NT2/D1 (cell line): ENCODE data around the gene MAMDC4.

Experiments used
- DNase-seq: peaks from one replicate; pipeline ENCODE4 v3.0.0-alpha.2; 2011; ENCODE audit warnings: low read depth, low spot score
- H3K27me3 ChIP-seq: 2 replicates; pipeline ENCODE4 v1.6.0; 2011; ENCODE audit warnings: mild to moderate bottlenecking; ENCODE audit not compliant: insufficient read length, insufficient read depth
- H3K36me3 ChIP-seq: 2 replicates; pipeline ENCODE4 v1.6.1; 2011; ENCODE audit warnings: mild to moderate bottlenecking, low read length, mixed read lengths; ENCODE audit not compliant: insufficient read depth, insufficient read length
- H3K4me1 ChIP-seq: 2 replicates; pipeline ENCODE4 v1.5.1; 2011; ENCODE audit not compliant: insufficient read depth, insufficient read length
- H3K4me3 ChIP-seq: 2 replicates; pipeline ENCODE4 v1.5.1; 2011; ENCODE audit warnings: low read depth; ENCODE audit not compliant: insufficient read length
- H3K9ac ChIP-seq: 2 replicates; pipeline ENCODE4 v1.6.0; 2011; ENCODE audit warnings: low read depth; ENCODE audit not compliant: insufficient read length
- H3K9me3 ChIP-seq: 2 replicates; pipeline ENCODE4 v1.5.1; 2011; ENCODE audit warnings: mild to moderate bottlenecking, low read length; ENCODE audit not compliant: insufficient read depth
- SUZ12 ChIP-seq: IDR thresholded peaks from 2 replicates; pipeline ENCODE4 v1.6.1; 2011; ENCODE audit not compliant: insufficient read length, insufficient read depth; ENCODE audit errors: extremely low read depth
- YY1 ChIP-seq: IDR thresholded peaks from 2 replicates; pipeline ENCODE4 v1.6.1; 2011; ENCODE audit not compliant: insufficient read length, insufficient read depth
- ZNF274 ChIP-seq: IDR thresholded peaks from 2 replicates; pipeline ENCODE4 v1.6.1; 2011; ENCODE audit warnings: mild to moderate bottlenecking, low read depth, low read length

MAMDC4 gene

DNA sequence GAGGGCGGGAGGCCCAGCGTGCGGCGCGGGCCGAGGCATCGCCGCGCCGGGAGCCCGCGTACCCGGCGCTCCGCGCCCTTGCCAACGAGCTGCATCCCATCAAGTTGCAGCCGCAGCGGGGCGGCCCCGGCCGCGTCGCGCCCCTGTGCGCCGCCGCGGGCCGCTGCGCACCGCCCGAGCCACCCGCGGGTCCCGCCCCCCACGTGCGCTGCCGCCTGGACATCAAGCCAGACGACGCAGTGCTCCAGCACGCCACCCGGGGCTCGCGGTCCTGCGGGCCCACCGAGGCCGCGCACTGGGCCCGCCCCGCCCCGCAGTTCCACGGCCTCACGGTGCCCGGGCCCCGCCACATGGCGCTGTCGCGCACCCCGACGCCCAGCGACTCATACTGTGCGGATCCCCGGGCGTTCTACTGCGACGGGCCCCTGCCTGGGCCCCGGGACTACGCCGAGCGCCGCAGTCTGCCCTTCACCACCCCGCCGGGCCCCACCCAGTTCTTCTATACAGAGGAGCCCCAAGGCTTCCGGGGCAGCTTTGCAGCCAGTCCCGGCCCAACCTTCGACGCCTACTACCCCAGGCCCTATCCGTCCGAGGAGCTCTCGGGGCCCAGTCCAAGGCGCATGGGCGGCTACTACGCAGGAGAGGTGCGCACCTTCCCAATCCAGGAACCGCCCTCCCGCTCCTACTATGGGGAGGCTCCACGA, 7.2 kb upstream of the MAMDC4 start:
- Histone ChIP-seq H3K9ac (no peak overlapping the region), H3K9me3 (no peaks in the 10 kb centered on the region; the same call in 1 of the 2 replicates), H3K36me3 (peaks cover 10% of the 10 kb centered on the region), H3K4me3 (no peak overlapping the region), H3K4me1 (peaks cover 33% of the 10 kb centered on the region), H3K27me3 (no peaks in the 10 kb centered on the region)
- DNase-seq = no peak
- TF ChIP-seq SUZ12 = no peak
- no peak for TF ChIP-seq ZNF274
- TF ChIP-seq YY1 = no peak

DNA sequence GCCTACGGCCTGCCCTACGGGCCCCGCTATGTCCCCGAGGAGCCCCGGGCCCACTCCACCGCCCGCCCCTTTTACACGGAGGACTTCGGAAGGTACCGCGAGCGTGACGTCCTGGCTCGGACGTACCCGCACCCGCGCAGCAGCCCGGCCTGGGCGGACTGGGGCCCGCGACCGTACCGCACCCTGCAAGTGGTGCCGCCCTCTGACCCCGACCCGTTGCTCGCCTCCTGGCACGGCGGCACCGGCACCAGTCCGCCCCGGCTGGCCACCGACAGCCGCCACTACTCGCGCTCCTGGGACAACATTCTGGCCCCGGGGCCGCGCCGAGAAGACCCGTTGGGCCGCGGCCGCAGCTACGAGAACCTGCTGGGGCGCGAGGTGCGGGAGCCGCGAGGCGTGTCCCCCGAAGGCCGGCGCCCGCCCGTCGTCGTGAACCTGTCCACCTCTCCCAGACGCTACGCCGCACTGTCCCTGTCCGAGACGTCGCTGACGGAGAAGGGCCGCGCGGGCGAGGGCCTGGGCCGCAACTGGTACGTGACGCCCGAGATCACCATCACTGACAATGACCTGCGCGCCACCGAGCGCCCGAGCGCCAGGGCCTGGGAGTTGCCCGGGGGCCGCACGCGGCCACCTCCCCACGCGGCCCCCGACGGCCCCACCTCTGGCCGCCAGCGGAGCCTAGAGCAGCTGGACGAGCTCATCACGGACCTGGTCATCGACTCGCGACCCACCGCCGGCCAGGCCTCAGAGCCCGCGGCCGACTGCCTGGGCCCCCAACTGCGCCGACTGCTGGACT, 6.5 kb upstream of the MAMDC4 start:
- peaks cover 37% of the 10 kb centered on the region for H3K4me1 ChIP-seq
- no peaks in the 10 kb centered on the region for H3K27me3 ChIP-seq
- no peak for DNase-seq
- H3K9ac ChIP-seq = peak overlapping the region; percentile 95
- TF ChIP-seq YY1 (no peak), SUZ12 (no peak), ZNF274 (no peak)
- H3K4me3 ChIP-seq = peak overlapping the region; percentile 82
- peaks cover 9% of the 10 kb centered on the region for H3K36me3 ChIP-seq
- H3K9me3 ChIP-seq = no peaks in the 10 kb centered on the region; the same call in 1 of the 2 replicates

DNA sequence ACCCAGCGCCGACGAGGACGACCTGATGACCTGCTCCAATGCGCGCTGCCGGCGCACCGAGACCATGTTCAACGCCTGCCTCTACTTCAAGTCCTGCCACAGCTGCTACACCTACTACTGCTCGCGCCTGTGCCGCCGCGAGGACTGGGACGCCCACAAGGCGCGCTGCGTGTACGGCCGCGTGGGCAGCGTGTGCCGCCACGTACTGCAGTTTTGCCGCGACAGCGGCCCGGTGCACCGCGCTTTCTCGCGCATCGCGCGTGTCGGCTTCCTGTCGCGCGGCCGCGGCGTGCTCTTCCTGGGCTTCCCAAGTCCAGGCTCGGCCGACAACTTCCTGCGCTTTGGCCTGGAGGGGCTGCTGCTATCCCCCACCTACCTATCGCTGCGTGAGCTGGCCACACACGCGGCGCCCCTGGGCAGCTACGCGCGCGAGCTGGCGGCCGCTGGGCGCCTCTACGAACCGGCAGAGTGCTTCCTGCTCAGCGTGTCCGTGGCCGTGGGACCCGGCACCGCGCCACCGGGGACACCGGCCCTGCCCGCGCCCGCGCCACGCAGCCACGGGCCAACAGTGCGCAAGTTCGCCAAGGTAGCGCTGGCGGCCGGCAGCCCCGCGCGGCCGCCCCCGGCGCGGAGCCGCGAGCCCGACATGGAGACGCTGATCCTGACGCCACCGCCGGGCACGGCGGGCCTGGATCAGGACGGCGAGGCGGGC, 5.6 kb upstream of the MAMDC4 start:
- no peak for TF ChIP-seq YY1
- no peak for TF ChIP-seq ZNF274
- TF ChIP-seq SUZ12 = no peak
- Histone ChIP-seq H3K27me3 (no peaks in the 10 kb centered on the region), H3K36me3 (peaks cover 15% of the 10 kb centered on the region), H3K4me3 (peak overlapping the region; percentile 82), H3K9me3 (no peaks in the 10 kb centered on the region; the same call in 1 of the 2 replicates), H3K9ac (peak overlapping the region; percentile 95), H3K4me1 (peaks cover 36% of the 10 kb centered on the region)
- no peak for DNase-seq

DNA sequence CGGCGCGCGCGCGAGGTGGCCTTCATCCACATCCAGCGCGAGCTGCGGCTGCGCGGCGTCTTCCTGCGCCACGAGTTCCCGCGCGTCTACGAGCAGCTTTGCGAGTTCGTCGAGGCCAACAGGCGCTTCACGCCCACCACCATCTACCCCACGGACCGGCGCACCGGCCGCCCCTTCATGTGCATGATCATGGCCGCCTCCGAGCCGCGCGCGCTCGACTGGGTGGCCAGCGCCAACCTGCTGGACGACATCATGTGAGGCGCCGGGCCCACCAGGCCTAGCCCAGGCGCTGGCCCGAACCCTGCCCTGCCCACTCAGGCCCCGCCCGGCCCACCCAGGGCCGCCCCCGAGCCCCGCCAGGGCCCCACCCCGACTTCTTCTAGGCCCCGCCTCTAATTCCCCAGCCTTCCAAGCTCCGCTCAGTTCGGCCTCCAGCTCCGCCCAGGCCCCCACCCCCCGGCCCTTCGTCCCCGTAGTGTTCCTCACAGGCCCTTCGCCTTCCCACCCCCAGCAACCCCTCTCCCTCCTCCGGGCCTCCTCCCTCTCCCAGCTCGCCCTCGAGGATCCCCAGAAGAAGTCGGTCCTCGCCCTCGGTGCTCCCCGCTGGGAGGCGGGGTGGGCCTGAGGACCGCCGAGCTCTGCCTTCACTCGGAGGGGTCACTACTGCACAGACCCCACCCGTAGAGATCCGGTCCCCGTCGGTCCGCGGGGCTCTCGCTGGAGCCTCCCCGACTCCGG, 4.9 kb upstream of the MAMDC4 start:
- DNase-seq = peak; percentile 77
- H3K36me3 ChIP-seq = peaks cover 22% of the 10 kb centered on the region
- H3K4me3 ChIP-seq = peak overlapping the region; percentile 95
- TF ChIP-seq YY1 (no peak), SUZ12 (no peak), ZNF274 (no peak)
- H3K27me3 ChIP-seq = no peaks in the 10 kb centered on the region
- H3K9ac ChIP-seq = peak overlapping the region; percentile 99
- no peaks in the 10 kb centered on the region; the same call in 1 of the 2 replicates for H3K9me3 ChIP-seq
- peaks cover 35% of the 10 kb centered on the region for H3K4me1 ChIP-seq

DNA sequence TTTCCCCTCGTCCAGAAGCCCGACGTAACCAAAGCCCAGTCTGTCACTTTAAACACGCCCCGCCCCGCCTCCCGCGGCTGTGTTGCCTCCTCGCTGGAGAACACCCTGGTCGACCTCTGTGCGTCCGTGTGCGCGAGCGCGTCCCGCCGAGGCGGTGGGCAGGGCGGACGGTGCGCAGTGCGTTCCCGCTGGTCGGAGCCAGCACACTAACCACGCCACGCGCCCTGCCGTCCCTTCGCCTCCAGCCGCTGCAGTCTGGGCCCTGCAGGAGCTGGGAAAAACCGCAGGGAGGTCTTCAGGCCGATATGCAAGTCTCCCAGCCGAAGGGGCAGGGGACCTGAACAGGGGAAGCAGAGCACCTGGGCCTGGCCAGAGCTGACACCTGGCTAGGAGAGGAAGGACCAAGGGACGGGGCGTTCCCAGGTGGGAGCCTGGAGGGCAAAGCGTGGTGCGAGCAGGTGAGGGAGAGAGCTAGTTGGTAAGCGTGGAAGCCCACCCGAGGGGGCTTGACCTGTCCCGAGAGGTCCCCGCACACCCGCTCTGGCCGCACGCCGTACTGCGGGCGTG, 4.2 kb upstream of the MAMDC4 start:
- Histone ChIP-seq H3K36me3 (peaks cover 28% of the 10 kb centered on the region), H3K9me3 (no peaks in the 10 kb centered on the region; the same call in 1 of the 2 replicates), H3K9ac (peak overlapping the region; percentile 99), H3K27me3 (no peaks in the 10 kb centered on the region), H3K4me1 (peaks cover 35% of the 10 kb centered on the region), H3K4me3 (peak overlapping the region; percentile 95)
- peak; percentile 51 for DNase-seq
- TF ChIP-seq ZNF274 = no peak
- no peak for TF ChIP-seq YY1
- TF ChIP-seq SUZ12 = no peak

DNA sequence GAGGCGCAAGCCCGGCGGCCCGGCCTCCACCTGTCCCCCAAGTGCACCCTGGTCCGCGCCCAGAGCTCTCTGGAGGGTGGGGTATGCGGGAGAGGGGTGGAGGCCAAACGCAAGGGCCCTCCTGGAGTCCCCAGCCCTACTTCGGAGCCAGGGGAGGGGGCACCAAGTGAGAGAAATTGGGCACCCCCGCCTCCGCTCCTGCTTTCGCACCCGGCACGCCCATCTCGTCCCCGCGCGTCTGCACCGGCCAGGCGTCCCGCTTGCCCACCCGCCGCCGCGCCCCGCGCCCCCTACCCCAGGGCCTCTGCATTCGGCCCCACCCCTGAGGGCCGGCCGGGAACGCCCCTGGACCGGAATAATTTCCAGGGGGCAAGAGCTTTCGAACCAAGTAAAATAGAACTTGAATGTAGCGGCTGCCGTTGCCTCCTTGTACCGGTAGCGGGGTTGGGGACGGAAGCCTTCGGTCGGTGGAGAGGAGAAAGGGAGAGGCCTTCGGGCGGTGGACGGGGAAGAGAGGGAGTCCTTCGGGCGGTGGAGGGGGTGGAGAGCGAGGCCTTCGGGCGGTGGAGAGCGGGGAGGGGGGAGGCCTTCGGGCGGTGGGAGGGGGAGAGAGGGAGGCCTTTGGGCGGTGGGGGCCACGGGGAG, 3.6 kb upstream of the MAMDC4 start:
- peak; percentile 52 for DNase-seq
- Histone ChIP-seq H3K9me3 (no peaks in the 10 kb centered on the region; the same call in 1 of the 2 replicates), H3K4me1 (peaks cover 38% of the 10 kb centered on the region), H3K9ac (peak overlapping the region; percentile 99), H3K36me3 (peaks cover 33% of the 10 kb centered on the region), H3K4me3 (peak overlapping the region; percentile 95), H3K27me3 (no peaks in the 10 kb centered on the region)
- no peak for TF ChIP-seq SUZ12
- no peak for TF ChIP-seq YY1
- TF ChIP-seq ZNF274 = no peak
